ENCODE results near the gene TTN.

- no peak for TF ChIP-seq CTCF (IDR thresholded peaks at IDR 0.05)
- no peak for TF ChIP-seq POLR2A (IDR thresholded peaks at IDR 0.05)
Measured at GRCh38 chr2:178499640-178500039, 307.6 kb downstream of the TTN start.
